ENCODE results near the gene GATAD2A. TPM values are rescaled to one million over a fixed set of nuclear protein-coding genes. Genes with fewer than 3 reads are reported as not detected.

GATAD2A gene
- total RNA-seq, 1 donor from 2014 or later, result 7.7 TPM

GRCh38 chr19:19526581-19527370 lies 121.3 kb downstream of the GATAD2A start:
- no peak for FAIRE-seq
- DNase-seq (ENCODE audit: low spot score in 2 of 2), result no peak

GRCh38 chr19:19527371-19527656 lies 121.8 kb downstream of the GATAD2A start:
- no peak for FAIRE-seq
- no peak for DNase-seq (ENCODE audit: low spot score in 2 of 2)

GRCh38 chr19:19527674-19528625 lies 122.5 kb downstream of the GATAD2A start:
- DNase-seq (ENCODE audit: low spot score in 2 of 2) (no peak), FAIRE-seq (no peak)

DNA sequence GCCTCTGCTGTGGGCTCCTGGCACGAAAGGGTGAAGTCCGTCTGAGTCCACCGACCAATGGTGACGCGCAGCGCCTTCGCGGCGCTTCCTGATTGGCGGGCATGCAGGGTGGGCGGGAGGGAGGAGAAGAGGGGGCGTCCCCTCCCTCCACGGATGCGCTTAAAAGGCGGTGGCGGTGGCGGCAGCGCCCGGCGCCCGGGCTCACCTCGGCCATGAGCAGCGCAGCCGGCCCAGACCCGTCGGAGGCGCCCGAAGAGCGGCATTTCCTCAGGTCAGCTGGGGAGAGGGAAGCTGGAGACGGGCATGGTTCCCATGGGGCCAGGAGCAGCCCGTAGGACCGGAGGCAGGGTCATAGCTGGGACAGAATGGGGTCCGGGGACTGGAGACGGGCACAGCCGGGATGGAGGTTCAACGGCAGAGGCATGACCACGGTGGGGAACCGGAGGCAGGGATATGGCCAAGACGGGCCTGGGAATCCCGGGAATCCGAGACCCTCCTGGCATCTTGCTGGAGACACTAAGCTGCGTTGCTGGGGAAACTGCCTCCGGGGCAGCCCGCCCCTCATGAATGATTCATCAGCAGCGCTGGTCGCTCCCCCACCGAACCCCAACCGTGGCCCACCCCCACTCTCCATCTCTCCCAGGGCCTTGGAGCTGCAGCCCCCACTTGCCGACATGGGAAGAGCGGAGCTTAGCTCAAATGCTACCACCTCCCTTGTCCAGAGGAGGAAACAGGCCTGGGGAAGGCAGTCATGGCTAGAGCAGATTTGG lies 123.4 kb downstream of the GATAD2A start, which contains the start of gene YJEFN3:
Gene YJEFN3 (plus strand): TSS at position 191 of the 770 bp plus-strand sequence. CDS start 22 bp downstream, at position 213.
- DNase-seq (ENCODE audit: low spot score in 2 of 2) (peak; percentile 75 to 84), FAIRE-seq (no peak)

DNA sequence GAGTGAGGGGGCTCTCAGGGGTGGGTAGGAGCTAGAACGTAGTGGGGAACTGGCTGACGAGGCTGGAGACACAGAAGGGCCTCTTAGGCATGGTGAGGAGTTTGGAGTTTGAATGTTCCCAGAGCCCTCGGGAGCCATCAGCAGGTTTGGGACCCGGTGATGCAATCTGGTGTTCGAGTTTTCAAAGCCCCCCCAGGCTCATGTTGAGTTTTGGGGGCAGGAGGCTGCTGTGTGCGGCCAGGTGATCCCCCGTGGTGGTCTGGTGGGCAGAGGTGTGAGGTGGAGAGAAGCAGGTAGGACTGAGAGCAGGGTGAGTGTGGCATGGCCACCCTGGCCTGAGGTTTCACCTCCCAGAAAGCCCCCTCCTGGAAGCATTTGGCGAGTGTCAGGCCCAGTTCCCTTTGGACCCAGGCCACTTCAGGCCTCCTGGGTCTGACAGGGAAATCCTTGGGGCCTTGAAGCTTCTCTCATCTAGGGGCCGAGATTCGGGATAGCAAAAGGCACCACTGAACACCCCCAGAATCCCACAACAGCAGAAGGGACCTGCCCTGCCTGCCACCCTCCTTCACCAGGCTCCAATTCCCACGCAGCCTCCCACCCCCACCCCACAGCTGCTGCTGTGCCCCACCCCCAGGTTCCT lies 124.4 kb downstream of the GATAD2A start:
- FAIRE-seq (no peak), DNase-seq (ENCODE audit: low spot score in 2 of 2) (no peak)

GRCh38 chr19:19530423-19530804 lies 124.9 kb downstream of the GATAD2A start:
- DNase-seq (ENCODE audit: low spot score in 2 of 2), result no peak
- FAIRE-seq, result no peak

DNA sequence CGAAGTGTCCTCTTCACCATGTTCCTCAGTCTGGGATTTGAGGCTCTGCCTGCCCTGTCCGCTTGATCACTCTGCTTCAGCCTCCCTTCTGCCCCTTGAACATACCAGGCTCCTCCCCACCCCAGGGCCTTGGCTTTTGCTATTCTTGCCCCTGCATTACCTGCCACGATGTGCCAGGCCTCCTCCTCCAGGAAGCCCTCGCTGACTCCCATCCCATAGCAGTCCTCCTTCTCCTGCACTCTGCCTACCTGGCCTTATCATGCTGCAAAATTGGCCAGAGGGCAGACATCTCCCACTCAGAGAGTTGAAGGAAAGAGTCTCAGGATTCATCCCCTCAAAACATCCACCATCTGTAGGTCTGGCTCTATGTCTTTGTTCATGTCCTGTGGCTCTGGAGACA lies 125.4 kb downstream of the GATAD2A start:
- DNase-seq (ENCODE audit: low spot score in 2 of 2) (no peak), FAIRE-seq (no peak)

DNA sequence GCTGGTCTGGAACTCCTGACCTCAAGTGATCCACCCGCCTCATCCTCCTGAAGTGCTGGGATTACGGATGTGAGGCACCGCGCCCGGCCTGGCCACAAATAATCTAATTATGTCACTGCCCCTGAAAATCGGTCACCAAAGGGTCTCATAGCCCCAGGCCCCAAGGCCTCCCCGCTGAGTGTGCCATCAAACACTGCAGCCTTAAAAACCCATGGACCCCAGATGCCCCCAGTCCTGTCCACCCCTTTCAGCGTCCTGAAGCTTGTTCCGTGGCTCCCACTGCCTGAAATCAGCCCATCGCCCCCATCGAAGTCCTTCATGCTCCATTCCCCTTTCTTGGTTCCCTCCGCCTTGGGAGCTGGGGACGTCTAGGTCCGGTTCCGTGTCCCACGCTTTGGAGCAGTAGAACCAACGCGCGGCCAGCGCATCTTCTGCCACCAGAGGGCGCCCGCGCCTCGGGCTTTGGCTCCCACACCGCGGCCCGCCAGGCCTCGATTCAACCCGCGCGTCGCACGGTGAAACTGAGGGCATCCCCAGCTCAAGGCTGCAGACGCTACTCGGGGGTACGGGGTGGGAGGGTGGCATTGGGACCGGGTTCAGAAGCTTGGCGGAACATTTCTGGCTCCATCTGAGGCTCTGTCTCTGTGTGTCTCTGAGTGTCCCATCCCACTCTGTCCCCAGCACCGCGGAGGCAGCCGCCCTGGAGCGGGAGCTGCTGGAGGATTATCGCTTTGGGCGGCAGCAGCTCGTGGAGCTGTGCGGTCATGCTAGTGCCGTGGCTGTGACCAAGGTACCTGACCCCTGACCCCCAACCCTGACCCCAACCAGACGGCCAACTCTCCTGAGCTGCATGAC lies 126.7 kb downstream of the GATAD2A start:
- peak; percentile 85 to 90 for DNase-seq (ENCODE audit: low spot score in 2 of 2)
- no peak for FAIRE-seq

- no peak for FAIRE-seq
- no peak for DNase-seq (ENCODE audit: low spot score in 2 of 2)
Observed at GRCh38 chr19:19532806-19533701, 127.6 kb downstream of the GATAD2A start.

GRCh38 chr19:19533841-19534240 lies 128.4 kb downstream of the GATAD2A start:
- FAIRE-seq (no peak), DNase-seq (ENCODE audit: low spot score in 2 of 2) (no peak)

DNA sequence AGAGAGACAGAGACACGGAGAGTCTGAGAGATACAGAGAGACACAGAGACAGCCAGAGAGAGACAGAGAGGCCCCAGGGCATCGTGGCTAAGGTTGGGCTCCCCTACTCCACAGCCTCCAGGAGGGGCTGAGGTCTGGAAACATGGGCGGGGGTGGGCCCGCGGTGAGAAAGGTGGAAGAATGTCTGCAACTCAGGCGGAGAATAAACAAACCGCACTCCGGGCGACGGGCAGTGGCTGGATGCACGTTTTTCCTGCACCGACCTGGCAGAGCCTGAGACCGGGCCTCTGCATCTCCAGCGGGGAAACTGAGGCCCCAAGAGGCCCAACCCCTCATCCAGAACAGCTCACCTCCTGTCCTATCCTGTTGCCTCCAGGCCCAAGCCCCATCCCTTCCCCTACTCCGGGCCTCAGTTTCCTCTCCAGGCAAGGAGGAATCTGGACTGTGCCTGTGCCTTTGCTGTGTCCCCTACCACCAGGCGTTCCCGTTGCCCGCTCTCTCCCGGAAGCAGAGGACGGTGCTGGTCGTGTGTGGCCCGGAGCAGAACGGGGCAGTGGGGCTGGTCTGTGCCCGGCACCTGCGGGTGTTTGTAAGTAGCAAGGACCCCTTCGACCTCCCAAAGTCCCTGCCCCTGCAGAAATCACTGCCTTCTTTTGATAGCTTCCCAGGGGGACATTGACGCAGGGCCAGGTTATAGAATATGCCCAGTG lies 129.2 kb downstream of the GATAD2A start:
- FAIRE-seq, result no peak
- no peak for DNase-seq (ENCODE audit: low spot score in 2 of 2)

DNA sequence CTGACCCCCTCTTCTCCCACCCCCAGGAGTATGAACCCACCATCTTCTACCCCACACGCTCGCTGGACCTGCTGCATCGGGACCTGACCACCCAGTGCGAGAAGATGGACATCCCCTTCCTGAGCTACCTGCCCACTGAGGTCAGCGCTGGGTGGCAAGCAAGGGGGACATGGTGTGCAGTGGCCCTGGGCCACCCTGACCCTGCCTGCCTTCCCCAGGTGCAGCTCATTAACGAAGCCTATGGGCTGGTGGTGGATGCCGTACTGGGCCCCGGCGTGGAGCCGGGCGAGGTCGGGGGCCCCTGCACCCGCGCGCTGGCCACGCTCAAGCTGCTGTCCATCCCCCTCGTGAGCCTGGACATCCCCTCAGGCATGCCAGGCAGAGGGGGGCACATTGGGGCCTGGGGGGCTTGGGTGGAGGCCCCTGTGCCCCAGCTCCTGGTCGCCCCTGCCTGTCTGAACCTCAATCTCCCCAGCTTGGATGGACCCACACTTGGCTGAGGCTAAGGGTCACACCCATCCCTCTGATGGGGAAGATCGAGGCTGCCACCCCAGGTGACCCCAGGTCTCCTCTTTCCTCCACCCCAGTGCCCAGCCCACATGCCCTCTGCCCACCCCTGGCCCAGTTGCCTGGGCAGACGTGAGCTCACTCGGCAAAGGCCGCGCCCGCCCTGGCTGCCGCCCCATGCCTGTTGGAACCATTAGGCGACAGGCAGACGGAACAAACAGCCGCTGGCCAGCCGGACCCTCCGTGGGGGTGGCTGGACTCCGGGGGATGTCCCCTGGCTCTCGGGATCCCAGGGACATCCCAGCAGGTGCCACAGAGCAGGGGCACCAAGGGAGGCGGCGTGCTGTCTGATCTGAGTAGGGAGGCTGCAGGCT lies 130.1 kb downstream of the GATAD2A start:
- DNase-seq (ENCODE audit: low spot score in 2 of 2), result no peak
- FAIRE-seq, result no peak

DNA sequence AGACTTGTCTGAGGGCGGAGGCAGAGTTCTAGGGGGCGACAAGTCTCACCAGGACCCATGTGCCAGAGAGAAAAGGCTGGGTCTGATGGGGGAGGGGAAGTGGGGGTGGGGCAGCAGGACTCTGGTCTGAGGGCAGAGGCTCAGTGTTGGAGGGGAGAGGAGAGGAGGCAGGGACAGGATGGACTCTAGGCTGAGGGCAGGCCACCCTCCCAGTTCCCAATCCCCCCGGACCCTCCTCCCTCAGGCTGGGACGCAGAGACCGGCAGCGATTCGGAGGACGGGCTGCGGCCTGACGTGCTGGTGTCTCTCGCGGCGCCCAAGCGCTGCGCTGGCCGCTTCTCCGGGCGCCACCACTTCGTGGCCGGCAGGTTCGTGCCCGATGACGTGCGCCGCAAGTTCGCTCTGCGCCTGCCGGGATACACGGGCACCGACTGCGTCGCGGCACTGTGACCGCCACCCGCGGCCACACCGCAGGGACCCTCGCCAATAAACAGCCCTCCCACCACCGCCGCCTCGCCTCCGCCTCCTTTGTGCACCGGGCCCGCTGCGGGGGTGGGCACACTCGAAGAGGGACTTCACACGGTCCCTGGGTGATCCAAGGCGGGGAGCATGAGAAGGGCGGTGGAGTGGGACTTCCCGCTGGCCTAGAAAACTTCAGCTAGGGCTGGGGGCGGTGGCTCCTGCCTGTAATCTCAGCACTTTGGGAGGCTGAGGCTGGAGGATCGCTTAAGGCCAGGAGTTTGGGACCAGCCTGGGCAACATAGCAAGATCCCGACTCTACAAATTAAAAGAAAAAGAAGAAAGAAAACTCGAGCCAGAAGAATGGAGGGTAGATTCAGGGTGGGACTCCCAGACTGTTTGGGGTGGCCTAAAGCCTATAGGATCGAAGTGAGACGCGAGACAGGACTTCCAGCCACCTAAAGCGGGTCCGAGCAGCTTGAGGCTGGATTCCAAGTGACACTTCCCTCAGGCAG lies 131.9 kb downstream of the GATAD2A start:
- DNase-seq (ENCODE audit: low spot score in 2 of 2) (peak in 1 of 2 donors; percentile 60), FAIRE-seq (no peak)

- no peak for FAIRE-seq
- DNase-seq (ENCODE audit: low spot score in 2 of 2), result peak in 1 of 2 donors; percentile 72
Observed at GRCh38 chr19:19538061-19538784, 132.7 kb downstream of the GATAD2A start, which contains the start of gene CILP2. Gene CILP2, plus strand, starts transcription at chr19:19538265. Its CDS starts 85 bp downstream, at chr19:19538350.

DNA sequence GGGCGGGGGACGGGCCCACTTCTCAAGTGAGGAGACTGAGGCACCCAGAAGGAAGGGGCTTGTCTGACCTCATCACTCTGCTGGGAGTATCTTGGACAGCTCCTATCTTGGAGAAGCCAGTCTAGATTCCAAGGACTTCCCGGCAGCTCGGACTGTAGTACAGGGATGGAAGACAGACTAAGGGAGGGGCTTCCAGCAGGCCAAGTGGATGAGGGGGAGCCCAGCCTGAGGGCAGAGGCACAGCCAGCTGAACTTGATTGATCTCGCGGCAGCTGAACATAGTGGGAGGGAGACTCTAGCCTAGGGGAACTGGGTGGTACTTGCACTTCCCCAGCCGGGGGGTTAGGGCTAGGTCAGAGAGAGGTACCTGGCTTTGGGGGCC lies 133.3 kb downstream of the GATAD2A start:
- DNase-seq (ENCODE audit: low spot score in 2 of 2) (peak in 1 of 2 donors; percentile 47), FAIRE-seq (no peak)

Data from frontal cortex (tissue), 4 donors.